Mammary epithelial cell (primary cell): ENCODE results near the gene CELA3B.
A peak's percentile ranks its signal among the peaks of the same experiment; 100 is the strongest.

Source experiments
- CTCF ChIP-seq, 2 donors: IDR thresholded peaks in 1 of 2; conservative IDR thresholded peaks in 1 of 2; 2 replicates each; pipeline ENCODE4 v1.5.1; 2011 to 2012; ENCODE audit warnings: inconsistent platforms in 2 of 2, low read length in 2 of 2, mild to moderate bottlenecking in 2 of 2, control low read depth in 1 of 2, low read depth in 1 of 2; ENCODE audit not compliant: insufficient read depth in 1 of 2; ENCODE audit errors: extremely low read depth in 1 of 2
- EZH2 ChIP-seq: IDR thresholded peaks from 2 replicates; pipeline ENCODE4 v1.6.1; 2012; ENCODE audit warnings: low read length, inconsistent platforms, borderline replicate concordance

DNA sequence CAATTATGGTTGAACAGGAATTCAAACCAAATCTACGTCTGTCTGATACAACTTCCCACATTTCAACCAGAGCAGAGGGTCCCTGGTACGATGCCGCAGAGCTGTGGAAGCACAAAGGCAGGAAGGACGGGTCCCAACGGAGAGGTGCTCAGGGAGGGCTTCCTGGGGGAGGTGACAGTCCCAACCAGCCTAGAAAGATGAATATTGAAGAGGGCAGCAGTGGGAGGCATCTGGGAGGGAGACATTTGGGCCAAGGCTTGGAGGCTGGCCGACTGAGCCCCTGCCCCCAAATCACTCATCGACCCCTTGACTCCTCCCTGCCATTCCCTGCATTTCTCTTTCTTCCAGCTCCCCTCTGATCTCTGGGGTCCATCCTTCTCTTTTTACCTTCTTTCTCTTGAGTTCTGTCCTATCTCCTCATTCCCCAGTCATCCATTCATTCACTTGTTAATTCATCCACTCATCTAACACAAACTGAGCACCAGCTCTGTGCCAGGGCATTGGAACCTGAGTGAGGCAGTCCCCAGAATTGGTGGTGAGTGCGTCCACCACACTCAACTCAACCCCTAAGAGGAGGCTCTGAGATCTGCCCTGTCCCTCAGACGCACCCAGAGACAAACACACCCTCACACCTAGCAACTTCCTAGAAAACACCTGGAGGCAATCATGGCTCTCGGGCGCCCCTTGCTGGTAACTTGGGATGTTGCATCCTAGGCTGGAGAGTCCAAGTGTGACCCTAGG is 13.2 kb upstream of the CELA3B start:
- TF ChIP-seq CTCF (conservative IDR thresholded peaks at IDR 0.05 in 1 of 2, IDR thresholded peaks at IDR 0.05 in 1 of 2; ENCODE audit: extremely low read depth in 1 of 2, insufficient read depth in 1 of 2, low read depth in 1 of 2, low read length in 2 of 2) (peak; percentile 94), EZH2 (no peak)
